SK-N-MC (cell line): ENCODE results near the gene PTTG1IP2.

ENCODE experiments used
- EZH2 ChIP-seq: fragments of 200-600 bp; sonication (generic); IDR thresholded peaks from one replicate; pipeline ENCODE4 v1.6.1; 2017; ENCODE audit warnings: antibody characterized with exemption
- POLR2AphosphoS5 ChIP-seq: IDR thresholded peaks from 2 replicates; pipeline ENCODE4 v1.6.1; 2012; ENCODE audit warnings: mild to moderate bottlenecking, low read depth, low read length, borderline replicate concordance

GRCh38 chr7:90536449-90536848 is 67.0 kb downstream of the PTTG1IP2 start:
- TF ChIP-seq POLR2AphosphoS5 (no peak), EZH2 (no peak)
